Measurements from ENCODE around the gene GLOD5. TPM values are rescaled to one million over a fixed set of nuclear protein-coding genes. Genes with fewer than 3 reads are reported as not detected.

Gene GLOD5
- total RNA-seq, 2 donors from 2014 or later, result 9.5 to 11.4 TPM

DNA sequence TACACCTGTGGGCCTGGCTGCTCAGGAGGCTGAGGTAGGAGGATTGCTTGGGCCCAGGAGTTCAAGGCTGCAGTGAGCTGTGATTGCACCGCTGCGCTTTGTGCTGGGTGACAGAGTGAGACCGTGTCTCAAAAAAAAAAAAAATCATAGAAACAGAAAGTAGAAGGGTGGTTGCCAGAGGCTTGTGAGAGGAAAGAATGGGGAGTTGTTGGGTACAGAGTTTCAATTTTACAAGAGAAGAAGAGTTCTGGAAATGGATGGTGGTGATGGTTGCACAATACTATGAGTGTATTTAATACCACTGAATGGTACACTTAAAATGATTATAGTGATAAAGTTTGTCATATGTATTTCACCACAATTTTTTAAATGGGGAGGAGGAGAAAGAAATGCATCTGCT lies 10.2 kb upstream of the GLOD5 start:
- no peak for DNase-seq
- intact Hi-C loops (cut with DNase I, micrococcal nuclease), result no loop called here
- ATAC-seq, result no peak

DNA sequence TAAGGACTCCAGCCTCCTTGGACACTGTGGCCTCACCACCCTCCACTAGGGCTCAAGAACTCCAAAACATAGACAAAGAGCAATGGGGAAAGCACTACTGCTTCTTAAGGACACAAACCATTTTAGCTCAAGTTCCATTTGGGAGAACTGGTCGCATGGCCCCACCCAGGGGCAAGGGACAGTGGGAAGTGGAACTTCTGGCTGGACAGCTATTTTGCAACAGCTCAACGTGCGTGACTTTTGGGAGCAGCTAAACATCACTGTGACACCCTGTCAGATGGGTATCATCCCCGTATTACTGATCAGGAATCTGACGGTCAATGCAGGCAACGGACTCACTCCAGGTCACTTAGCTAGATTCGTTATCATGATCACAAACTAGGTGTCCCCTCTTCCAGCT lies 9.0 kb upstream of the GLOD5 start:
- intact Hi-C loops (cut with DNase I, micrococcal nuclease), result no loop called here
- DNase-seq (no peak), ATAC-seq (no peak)

DNA sequence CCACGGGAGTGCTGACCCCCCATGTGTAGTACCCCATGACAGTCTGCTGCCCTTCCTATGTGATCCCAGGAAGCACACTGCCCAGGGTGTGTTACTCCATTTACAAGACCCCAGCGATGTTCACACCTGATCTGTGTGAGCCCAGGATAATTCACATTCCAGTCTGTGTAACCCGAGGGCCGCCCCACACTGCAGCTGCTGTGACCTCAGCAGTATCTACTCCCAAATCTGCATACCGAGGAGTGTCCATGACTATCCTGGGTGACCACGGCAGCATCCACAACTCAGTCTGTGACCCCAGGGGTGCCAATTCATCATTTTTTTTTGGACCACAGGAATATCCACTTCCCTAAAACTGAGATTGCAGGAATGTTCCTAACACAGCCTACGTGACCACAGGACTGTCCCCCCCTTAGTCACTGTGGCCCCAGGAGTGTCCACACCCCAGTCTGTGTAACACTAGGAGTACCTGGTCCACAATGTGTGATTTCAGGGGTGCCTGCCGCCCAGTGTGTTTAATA lies 7.8 kb upstream of the GLOD5 start:
- intact Hi-C loops (cut with DNase I, micrococcal nuclease), result no loop called here
- ATAC-seq (no peak), DNase-seq (no peak)

DNA sequence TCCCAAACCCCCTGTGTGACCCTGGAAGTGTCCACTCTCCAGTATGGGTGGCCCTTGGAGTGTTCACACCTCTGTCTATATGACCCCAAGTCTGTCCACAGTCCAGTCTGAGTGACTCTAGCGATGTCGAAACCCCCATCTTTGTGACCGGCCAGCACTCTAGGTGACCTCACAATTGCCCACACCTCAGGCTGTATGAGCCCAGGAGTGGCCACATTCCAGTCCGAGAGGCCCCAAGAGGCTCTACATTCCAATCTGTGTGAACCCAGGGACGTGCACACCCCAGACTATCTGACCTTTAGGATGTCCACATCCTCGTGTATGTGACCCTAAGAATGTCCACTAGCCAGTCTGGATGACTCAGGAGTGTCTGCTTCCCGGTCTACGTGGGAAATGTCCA lies 7.3 kb upstream of the GLOD5 start:
- no peak for ATAC-seq
- intact Hi-C loops (cut with DNase I, micrococcal nuclease), result no loop called here
- DNase-seq, result no peak

DNA sequence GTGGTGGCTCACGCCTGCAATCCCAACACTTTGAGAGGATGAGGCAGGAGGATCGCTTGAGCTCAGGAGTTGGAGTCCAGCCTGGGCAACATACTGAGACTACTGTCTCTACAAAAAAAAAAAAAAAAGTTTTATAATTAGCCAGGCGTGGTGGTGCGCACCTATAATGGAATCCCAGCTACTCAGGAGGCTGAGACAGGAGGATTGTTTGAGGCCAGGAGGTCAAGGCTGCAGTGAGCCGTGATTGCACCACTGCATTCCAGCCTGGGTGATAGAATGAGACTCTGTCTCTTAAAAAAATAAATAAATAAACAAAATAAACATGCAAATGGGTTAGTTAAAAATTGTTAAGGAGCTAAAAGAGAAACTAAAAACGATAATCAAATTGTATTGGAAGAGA lies 7.7 kb downstream of the GLOD5 start:
- ATAC-seq (no peak), DNase-seq (no peak)
- intact Hi-C loops (cut with DNase I, micrococcal nuclease), result no loop called here

DNA sequence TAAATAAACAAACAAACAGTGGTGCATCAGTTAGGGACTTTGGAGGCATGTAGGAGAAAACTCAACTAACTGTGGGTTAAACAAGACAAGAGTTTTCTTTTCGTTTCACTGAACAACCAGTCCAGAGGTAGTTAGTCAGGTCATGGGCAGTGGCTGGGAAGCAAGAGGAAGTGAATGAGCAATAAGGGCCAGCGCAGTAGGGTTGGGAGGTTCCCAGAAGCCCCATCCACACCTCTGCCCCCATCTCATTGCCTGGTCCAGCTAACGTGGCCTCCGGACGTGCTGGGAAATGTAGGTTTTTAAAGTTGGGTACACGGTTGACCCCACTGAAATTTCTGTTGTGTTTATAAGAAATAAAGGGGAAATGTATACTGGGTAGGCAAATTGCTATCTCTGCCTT lies 8.7 kb downstream of the GLOD5 start:
- DNase-seq, result no peak
- no peak for ATAC-seq
- intact Hi-C loops (cut with DNase I, micrococcal nuclease), result no loop called here

DNA sequence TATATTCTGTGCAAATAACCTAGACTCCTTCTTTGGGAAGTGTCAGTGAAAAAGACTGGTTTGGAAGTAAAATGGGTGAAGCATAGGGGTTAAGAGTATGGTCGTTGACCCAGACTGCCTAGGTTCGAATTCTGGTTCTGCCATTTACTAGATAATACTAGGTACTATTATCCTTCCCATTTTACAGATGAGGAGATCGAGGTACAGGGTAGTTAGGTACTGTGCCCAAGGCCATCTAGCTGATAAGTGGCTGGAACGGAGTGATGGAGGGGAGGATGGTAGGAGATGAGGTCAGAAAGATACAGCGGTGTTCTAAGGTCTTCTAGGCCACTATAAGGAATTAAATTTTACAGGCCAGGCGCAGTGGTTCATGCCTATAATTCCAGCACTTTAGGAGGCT lies 11.1 kb downstream of the GLOD5 start:
- intact Hi-C loops (cut with DNase I, micrococcal nuclease), result no loop called here
- ATAC-seq, result no peak
- no peak for DNase-seq

DNA sequence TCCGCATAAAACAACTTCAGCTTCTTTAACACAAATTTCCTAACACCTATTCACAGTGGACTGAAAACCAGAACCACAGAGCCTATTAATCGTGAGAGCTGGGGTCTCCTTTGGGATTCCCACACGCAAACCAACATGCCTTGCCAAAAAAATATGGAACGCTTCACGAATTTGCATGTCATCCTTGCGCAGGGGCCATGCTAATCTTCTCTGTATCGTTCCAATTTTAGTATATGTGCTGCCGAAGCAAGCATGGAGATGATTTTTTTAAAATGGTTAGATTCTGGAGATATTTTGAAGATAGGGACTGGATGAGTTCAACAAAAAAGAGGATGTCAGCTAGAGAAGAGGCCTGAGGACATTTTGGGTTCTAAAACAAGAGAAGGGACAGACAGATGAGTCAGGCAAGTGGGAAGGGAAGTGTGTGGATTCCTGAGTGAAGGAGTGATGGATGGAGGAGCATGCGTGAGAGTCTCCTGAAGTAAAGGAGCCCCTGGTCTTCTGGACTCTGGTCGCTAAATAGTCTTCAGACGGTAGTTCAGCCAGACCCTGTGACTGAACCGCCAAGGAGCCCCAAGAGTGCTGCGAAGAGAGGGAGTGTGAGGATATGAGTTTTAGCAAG lies 15.4 kb downstream of the GLOD5 start:
- intact Hi-C loops (cut with DNase I, micrococcal nuclease), result no loop called here
- DNase-seq (no peak), ATAC-seq (no peak)

DNA sequence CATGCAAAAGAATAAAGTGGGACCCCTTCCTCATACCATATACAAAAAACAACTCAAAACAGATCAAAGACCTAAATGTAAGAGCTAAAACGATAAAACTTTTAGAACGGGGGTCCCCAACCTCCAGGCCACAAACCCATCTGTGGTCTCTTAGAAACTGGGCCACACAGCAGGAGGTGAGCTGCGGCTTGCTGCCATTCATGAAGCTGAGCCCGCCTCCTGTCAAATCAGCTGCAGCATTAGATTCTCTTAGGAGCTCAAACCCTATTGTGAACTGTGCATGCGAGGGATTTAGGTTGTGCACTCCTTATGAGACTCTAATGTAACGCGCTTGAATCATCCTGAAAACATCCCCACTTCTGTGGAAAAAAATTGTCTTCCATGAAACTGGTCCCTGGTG lies 17.9 kb downstream of the GLOD5 start:
- no peak for ATAC-seq
- intact Hi-C loops (cut with DNase I, micrococcal nuclease), result no loop called here
- no peak for DNase-seq

DNA sequence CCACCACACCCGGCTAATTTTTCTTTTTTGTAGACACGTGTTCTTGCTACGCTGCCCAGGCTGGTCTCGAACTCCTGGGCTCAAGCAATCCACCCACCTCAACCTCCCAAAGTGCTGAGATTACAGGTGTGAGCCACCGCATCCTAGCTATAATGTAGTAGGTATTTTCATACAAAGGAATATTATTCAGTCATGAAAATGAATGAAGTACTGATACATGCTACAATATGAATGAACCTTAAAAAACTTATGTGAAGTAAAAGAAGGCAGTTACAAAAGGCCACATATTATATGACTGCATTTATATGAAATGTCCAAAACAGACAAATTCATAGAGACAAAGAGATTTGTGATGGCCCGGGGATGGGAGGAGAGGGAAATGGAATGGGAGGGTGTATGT lies 20.2 kb downstream of the GLOD5 start:
- DNase-seq (no peak), ATAC-seq (no peak)
- intact Hi-C loops (cut with DNase I, micrococcal nuclease), result no loop called here

DNA sequence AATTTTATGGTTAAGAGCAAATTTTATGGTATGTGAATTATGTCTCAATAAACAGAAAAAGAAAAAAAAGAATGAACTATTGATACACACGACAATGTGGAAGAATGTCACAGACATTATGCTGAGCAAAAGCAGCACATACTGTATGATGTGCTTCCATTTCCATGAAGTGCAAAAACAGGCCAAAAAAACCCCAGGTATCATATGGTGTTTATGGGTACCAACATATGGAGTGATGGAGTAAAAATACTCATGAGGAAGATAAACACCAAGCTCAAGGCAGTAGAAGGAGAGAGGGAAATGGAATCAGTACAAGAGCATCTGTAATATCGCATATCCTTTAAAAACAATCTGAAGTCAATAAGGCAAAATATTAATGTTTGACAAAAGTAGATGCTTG lies 20.7 kb downstream of the GLOD5 start:
- DNase-seq (no peak), ATAC-seq (no peak)
- intact Hi-C loops (cut with DNase I, micrococcal nuclease), result no loop called here

DNA sequence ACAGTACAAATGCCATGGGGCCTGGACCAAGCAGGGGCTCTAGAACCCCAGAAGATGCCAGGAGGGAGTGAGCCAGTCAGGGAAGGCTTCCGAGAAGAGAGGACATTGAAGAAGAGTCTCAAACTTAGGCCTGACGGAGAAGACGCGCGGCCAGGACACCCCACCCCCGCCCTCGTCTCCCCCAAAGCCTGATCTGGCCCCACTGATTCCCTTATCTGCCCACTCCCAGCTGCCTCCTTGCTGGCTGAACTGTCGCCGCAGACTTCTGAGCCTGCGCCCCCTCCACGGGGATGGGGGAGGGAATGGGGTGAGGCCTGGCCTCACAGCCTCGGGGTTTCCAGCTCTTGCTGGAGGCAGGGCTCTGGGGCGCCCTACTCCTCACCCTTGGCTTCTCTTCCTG lies 21.2 kb downstream of the GLOD5 start:
- ATAC-seq, result no peak
- DNase-seq, result no peak
- intact Hi-C loops (cut with DNase I, micrococcal nuclease), result no loop called here

DNA sequence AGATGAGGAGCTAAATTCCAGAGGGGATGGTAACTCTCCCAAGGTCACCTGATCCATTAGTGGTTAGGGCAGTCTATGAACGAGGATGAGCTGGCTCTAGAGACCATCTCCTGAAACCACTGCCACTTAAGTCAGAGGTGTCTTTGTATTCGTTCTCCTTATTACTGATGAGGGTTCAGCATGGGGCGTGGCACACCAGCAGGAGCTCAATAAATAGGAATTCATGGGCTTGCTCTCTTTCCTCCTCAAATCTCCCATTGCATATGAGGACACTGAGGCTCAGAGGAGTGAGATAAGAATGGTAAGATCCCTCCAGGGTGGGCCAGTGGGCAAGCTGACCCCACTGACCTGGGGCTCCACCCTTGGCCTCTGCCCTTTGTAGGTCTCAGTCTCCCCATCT lies 23.2 kb downstream of the GLOD5 start:
- DNase-seq, result no peak
- intact Hi-C loops (cut with DNase I, micrococcal nuclease), result no loop called here
- no peak for ATAC-seq

DNA sequence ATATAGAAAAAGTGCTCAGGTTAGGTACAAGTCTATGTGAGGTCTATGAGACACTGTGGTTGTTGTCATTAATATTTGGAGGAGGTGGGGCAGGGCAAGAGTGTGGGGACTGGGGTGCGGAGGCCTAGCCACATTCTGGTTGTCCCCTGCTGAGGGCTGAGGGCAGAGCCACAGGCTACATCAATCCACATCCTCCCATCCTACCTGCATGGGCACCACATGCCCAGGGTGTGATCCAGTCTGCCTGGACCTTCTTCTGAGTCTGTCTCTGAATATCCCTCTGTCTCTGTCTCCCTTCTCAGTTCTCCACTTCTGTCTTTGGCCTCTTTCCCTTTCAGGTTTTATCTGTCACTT lies 23.6 kb downstream of the GLOD5 start:
- intact Hi-C loops (cut with DNase I, micrococcal nuclease), result no loop called here
- ATAC-seq, result no peak
- DNase-seq, result no peak

DNA sequence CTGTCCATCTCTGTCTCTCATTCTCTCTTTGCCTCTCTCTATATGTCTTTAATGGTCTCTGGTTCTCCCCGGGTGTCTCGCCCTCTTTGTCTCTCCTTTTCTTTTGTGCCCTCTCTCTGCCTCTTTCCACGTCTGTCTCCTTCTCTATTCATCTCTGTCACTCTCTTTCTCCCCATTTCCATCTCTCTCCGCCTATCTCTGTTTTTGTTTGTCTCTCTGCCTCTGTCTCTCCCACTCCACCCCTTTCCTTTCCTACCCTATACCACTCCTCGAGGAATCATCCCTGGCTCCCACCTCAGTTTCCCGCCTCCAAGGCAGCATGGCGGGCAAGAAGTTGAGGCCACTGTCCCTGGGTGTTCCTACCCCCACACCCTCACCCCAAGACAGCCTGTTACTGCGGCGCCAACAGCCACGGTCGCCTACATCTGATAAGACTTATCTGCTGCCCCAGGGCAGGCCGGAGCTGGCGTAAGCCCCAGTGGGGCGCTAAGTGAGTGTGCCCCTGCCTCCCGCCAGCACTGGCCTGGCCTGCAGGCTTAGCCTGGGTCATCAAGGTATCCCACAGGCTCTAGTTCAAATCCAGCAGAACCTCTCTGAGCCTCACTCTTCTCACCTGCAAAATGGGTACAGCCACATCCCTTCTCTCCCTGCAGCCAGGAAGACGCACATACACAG lies 24.1 kb downstream of the GLOD5 start:
- ATAC-seq, result no peak

DNA sequence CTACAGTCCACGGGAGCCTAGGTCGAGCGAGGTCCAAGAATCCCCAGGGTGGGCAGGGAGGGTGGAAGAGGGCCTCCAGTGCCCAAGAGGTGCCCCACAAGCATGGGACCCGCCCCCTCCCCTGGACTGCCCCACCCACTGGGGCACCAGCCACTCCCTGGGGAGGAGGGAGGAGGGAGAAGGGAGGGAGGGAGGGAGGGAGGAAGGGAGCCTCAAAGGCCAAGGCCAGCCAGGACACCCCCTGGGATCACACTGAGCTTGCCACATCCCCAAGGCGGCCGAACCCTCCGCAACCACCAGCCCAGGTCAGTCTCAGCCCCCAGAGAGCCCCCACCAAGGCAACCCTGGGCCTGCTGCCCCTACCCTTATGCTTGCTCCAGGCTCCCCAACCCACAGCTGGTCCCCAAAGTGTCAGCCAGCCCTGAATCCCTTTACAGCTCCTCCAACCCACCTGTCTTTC lies 24.8 kb downstream of the GLOD5 start, which contains the start of gene GATA1:
Gene GATA1, plus strand, starts transcription at position 250 of the 460 bp plus-strand sequence. CDS start 4,520 bp downstream, outside the sequence.
- intact Hi-C loops (cut with DNase I, micrococcal nuclease), result no loop called here
- DNase-seq, result no peak
- ATAC-seq, result no peak

More for the DNA sequence above, 24.1 kb downstream of the GLOD5 start:
- intact Hi-C loops (cut with DNase I, micrococcal nuclease), result no loop called here
- DNase-seq, result no peak

DNA sequence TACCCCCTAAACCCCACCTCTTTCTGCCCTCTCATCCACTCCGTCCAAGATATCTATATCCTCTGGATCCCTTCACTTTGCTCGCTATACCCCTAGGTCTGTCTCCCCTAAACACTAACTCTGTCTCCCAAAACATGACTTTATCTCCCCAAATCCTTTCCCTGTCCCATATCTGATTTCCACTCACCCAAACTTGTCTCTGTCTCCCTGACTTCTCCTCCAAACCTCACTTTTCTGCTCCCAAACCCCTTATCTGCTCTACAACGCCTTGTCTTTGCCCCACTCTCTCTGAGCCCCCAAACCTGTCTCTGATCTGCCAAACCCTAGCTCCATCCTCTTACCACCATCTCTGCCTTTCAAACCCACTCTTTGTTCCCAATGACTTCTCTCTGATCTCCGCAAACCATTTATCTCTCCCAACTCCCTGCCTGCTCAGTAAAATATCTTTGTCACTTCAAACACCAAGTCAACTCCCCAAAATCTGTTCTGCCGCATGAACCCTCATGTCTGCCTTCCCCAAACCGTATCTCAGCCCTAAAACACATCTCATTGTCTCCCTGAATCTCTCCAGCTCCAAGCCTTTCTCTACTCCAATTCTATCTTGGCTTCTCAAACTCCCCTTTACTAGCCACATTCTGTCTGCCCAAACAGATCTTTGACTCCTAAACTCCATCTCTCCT lies 25.4 kb downstream of the GLOD5 start:
- ATAC-seq, result no peak
- no peak for DNase-seq
- intact Hi-C loops (cut with DNase I, micrococcal nuclease), result no loop called here

DNA sequence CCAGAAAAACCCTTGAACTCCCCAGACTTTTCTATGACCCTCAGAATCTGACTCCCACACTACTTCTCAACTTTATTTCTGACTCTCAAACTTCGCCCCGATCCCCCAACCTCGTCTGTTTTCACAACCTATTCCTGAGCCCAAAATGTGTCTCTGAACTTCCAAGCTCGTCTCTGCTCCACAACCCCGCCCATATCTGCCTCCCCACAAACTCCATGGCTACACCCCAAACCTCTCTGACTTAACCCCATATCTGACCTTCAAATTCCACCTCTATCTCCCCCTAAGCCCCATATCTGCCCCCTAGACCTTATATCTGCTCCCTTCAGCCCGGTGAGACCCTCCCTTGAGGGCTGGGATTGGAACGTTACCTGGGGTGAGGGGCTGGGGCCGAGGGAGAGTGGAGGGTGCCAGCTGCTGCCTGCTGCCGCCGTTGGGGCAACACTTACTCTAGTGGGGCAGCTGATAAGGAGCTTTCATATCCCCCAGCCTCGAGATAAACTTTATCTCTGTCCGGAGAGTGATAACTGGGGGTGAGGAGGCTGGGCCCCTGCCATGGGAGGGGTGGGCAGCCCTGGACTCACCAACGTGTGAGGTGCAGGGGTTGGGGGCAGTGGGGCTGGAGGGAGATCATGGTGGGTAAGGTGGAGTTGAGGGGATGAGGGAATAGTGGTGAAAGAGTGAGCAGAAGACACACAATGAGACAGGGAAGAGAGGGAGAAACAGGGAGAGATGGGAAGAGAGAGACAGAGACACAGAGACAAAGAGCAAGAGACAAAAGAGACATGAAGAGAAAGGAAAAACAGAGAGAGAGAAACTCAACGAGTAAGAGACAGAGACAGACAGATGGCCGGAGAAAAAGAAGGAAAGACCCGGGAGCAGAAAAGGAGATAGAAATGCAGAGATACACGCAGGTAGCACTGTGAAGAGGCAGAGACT lies 26.2 kb downstream of the GLOD5 start:
- no peak for ATAC-seq
- no peak for DNase-seq
- intact Hi-C loops (cut with DNase I, micrococcal nuclease), result no loop called here
